H1 (cell line): ENCODE data around the gene IQCC. TPM values are rescaled to one million over a fixed set of nuclear protein-coding genes. Genes with fewer than 3 reads are reported as not detected.

Experiments used
- CTCF ChIA-PET: fragments of 300-600 bp; sonication (Branson Sonifier 250); formaldehyde crosslinking; loops from one replicate; lab custom pipeline; 2021; ENCODE audit not compliant: partially characterized antibody; lab: Charles Lee
- POLR2A ChIA-PET: fragments of 300-600 bp; sonication (Branson Sonifier 250); formaldehyde crosslinking; loops from one replicate; lab custom pipeline; 2021; ENCODE audit warnings: inconsistent platforms; ENCODE audit not compliant: partially characterized antibody; lab: Charles Lee
- DNase-seq, 2 experiments: peaks; one replicate each; pipeline versions ENCODE4 v3.0.0 to v3.0.0-alpha.2; 2010 to 2022; ENCODE audit warnings: low spot score in 2 of 2, low read depth in 1 of 2, mixed read lengths in 1 of 2
- FAIRE-seq: peaks from 2 replicates; lab custom pipeline; 2011; peaks lifted over from hg19 to GRCh38; lab: Jason Lieb, UNC
- H2AFZ ChIP-seq: 2 replicates; pipeline ENCODE4 v1.8.1; 2012; ENCODE audit warnings: low read length, inconsistent platforms
- H2AK5ac ChIP-seq: 2 replicates; pipeline ENCODE4 v1.6.1; 2013; ENCODE audit warnings: low read depth, low read length
- H2BK120ac ChIP-seq: replicated peaks from 2 replicates; pipeline ENCODE3; 2013; ENCODE audit warnings: low read depth, low read length, inconsistent platforms
- H2BK12ac ChIP-seq: 2 replicates; pipeline ENCODE4 v1.6.1; 2013; ENCODE audit warnings: low read depth, low read length
- H2BK15ac ChIP-seq: 2 replicates; pipeline ENCODE4 v1.6.1; 2013; ENCODE audit warnings: low read length
- H2BK20ac ChIP-seq: 2 replicates; pipeline ENCODE4 v1.6.1; 2013; ENCODE audit warnings: low read length
- H2BK5ac ChIP-seq: 2 replicates; pipeline ENCODE4 v1.6.1; 2013; ENCODE audit warnings: low read depth, low read length
- H3K14ac ChIP-seq: 2 replicates; pipeline ENCODE4 v1.6.1; 2013; ENCODE audit warnings: inconsistent platforms; ENCODE audit not compliant: insufficient read length
- H3K18ac ChIP-seq: 2 replicates; pipeline ENCODE4 v1.6.1; 2013; ENCODE audit warnings: low read length; ENCODE audit errors: extremely low read depth
- H3K23ac ChIP-seq: 2 replicates; pipeline ENCODE4 v1.6.1; 2013; ENCODE audit warnings: inconsistent platforms; ENCODE audit not compliant: insufficient read length
- H3K23me2 ChIP-seq: 2 replicates; pipeline ENCODE4 v1.6.1; 2013; ENCODE audit warnings: low read depth, low read length
- H3K27ac ChIP-seq: 2 replicates; pipeline ENCODE4 v1.6.1; 2011; ENCODE audit warnings: low read depth, low read length, inconsistent platforms
- H3K27me3 ChIP-seq, 4 experiments: replicated peaks in 1 of 4; 1 replicate in 1 of 4; 2 replicates in 3 of 4; pipeline versions ENCODE4 v1.6.1 to v1.8.1; 2011 to 2013; ENCODE audit warnings: low read length in 3 of 4, mild to moderate bottlenecking in 3 of 4, inconsistent platforms in 2 of 4, mixed read lengths in 2 of 4, moderate library complexity in 1 of 4; ENCODE audit not compliant: control insufficient read depth in 3 of 4, insufficient read depth in 3 of 4; ENCODE audit errors: extremely low read depth in 1 of 4
- H3K36me3 ChIP-seq, 4 experiments: 2 replicates each; pipeline versions ENCODE4 v1.6.1 to v1.8.1; 2011 to 2013; ENCODE audit warnings: mild to moderate bottlenecking in 4 of 4, low read length in 3 of 4, moderate library complexity in 2 of 4, control low read depth in 1 of 4, inconsistent platforms in 1 of 4; ENCODE audit not compliant: insufficient read depth in 4 of 4, control insufficient read depth in 2 of 4
- H3K4ac ChIP-seq: replicated peaks from 2 replicates; pipeline ENCODE3; 2013; ENCODE audit warnings: low read length, low read depth, mixed read lengths, inconsistent platforms; ENCODE audit not compliant: insufficient read length
- H3K4me1 ChIP-seq, 4 experiments: replicated peaks in 1 of 4; 1 replicate in 1 of 4; 2 replicates in 3 of 4; pipeline versions ENCODE4 v1.6.1 to v1.8.1; 2011 to 2013; ENCODE audit warnings: low read length in 3 of 4, inconsistent platforms in 2 of 4, mixed read lengths in 1 of 4; ENCODE audit not compliant: insufficient read depth in 4 of 4, control insufficient read depth in 3 of 4
- H3K4me2 ChIP-seq, 2 experiments: 2 replicates each; pipeline versions ENCODE4 v1.6.1 to v1.8.1; 2011 to 2013; ENCODE audit warnings: low read depth in 2 of 2, low read length in 2 of 2, control low read depth in 1 of 2, inconsistent platforms in 1 of 2, mild to moderate bottlenecking in 1 of 2; ENCODE audit not compliant: insufficient read depth in 1 of 2
- H3K4me3 ChIP-seq, 4 experiments: fragments of 200-600, 300-600 bp in 1 of 4; sonication (generic), shearing (Covaris generic), sonication (Bioruptor Twin) in 1 of 4; 2 replicates each; pipeline versions ENCODE4 v1.5.1 to v1.8.1; 2011 to 2016; ENCODE audit warnings: low read length in 4 of 4, low read depth in 3 of 4, control low read depth in 2 of 4, inconsistent platforms in 2 of 4, mild to moderate bottlenecking in 2 of 4, mixed read lengths in 1 of 4, moderate library complexity in 1 of 4; ENCODE audit not compliant: insufficient read depth in 2 of 4; ENCODE audit errors: extremely low read depth in 1 of 4
- H3K56ac ChIP-seq: replicated peaks from 2 replicates; pipeline ENCODE3; 2013; ENCODE audit warnings: low read depth, mild to moderate bottlenecking, mixed read lengths, low read length, inconsistent platforms; ENCODE audit not compliant: insufficient read length
- H3K79me1 ChIP-seq: 2 replicates; pipeline ENCODE4 v1.6.1; 2013; ENCODE audit warnings: low read depth, low read length, control low read depth
- H3K79me2 ChIP-seq, 2 experiments: 2 replicates each; pipeline versions ENCODE4 v1.6.1 to v1.8.1; 2012 to 2013; ENCODE audit warnings: low read length in 2 of 2, mild to moderate bottlenecking in 2 of 2, inconsistent platforms in 1 of 2; ENCODE audit not compliant: insufficient read depth in 2 of 2, control insufficient read depth in 1 of 2
- H3K9ac ChIP-seq, 4 experiments: replicated peaks in 1 of 4; 1 replicate in 1 of 4; 2 replicates in 3 of 4; pipeline versions ENCODE4 v1.6.1 to v1.8.1; 2011 to 2013; ENCODE audit warnings: low read depth in 3 of 4, low read length in 3 of 4, control low read depth in 2 of 4, mild to moderate bottlenecking in 2 of 4, moderate library complexity in 2 of 4, inconsistent platforms in 1 of 4; ENCODE audit errors: extremely low read depth in 1 of 4
- H3K9me3 ChIP-seq, 2 experiments: 2 replicates each; pipeline versions ENCODE4 v1.6.1 to v1.8.1; 2012 to 2013; ENCODE audit warnings: mild to moderate bottlenecking in 2 of 2, moderate library complexity in 2 of 2, control low read depth in 1 of 2, inconsistent platforms in 1 of 2, low read depth in 1 of 2, low read length in 1 of 2, mixed read lengths in 1 of 2; ENCODE audit not compliant: insufficient read depth in 2 of 2
- H4K20me1 ChIP-seq, 2 experiments: replicated peaks in 1 of 2; 2 replicates each; pipeline versions ENCODE3 to v1.8.1; 2011 to 2013; ENCODE audit warnings: inconsistent platforms in 2 of 2, low read length in 2 of 2, mild to moderate bottlenecking in 1 of 2; ENCODE audit not compliant: insufficient read depth in 2 of 2, control insufficient read depth in 1 of 2
- H4K5ac ChIP-seq: 2 replicates; pipeline ENCODE4 v1.6.1; 2013; ENCODE audit warnings: low read length, low read depth, mixed read lengths, inconsistent platforms; ENCODE audit not compliant: insufficient read length
- H4K8ac ChIP-seq: 2 replicates; pipeline ENCODE4 v1.8.0; 2013; ENCODE audit warnings: mild to moderate bottlenecking, moderate library complexity, low read length, inconsistent platforms; ENCODE audit not compliant: insufficient read depth; ENCODE audit errors: extremely low read depth
- H4K91ac ChIP-seq: replicated peaks from 2 replicates; pipeline ENCODE3; 2013; ENCODE audit warnings: low read length, mixed read lengths, inconsistent platforms; ENCODE audit not compliant: insufficient read length
- CTCF ChIP-seq, 3 experiments: IDR thresholded peaks; 1 replicate in 2 of 3; 2 replicates in 1 of 3; pipeline versions ENCODE4 v1.5.1 to v1.6.1; 2011; ENCODE audit warnings: low read length in 3 of 3, mild to moderate bottlenecking in 3 of 3, inconsistent platforms in 2 of 3, low read depth in 1 of 3, moderate library complexity in 1 of 3; ENCODE audit not compliant: insufficient read depth in 1 of 3; ENCODE audit errors: control extremely low read depth in 1 of 3
- EZH2 ChIP-seq: fragments of 200-600 bp; sonication (generic); IDR thresholded peaks from 2 replicates; pipeline ENCODE4 v1.7.1; 2012; ENCODE audit warnings: low read depth, mild to moderate bottlenecking, moderate library complexity, low read length, inconsistent platforms; ENCODE audit not compliant: severe bottlenecking
- GABPA ChIP-seq: IDR thresholded peaks from 2 replicates; pipeline ENCODE4 v1.6.1; 2011; ENCODE audit warnings: mild to moderate bottlenecking, low read length, moderate library complexity, borderline replicate concordance; ENCODE audit not compliant: insufficient read depth
- HDAC2 ChIP-seq, 2 experiments: fragments of 300-600 bp in 1 of 2; sonication (generic) in 1 of 2; IDR thresholded peaks; 2 replicates each; pipeline ENCODE4 v1.6.1; 2011 to 2012; ENCODE audit warnings: low read depth in 2 of 2, low read length in 2 of 2, mild to moderate bottlenecking in 2 of 2, moderate library complexity in 2 of 2, borderline replicate concordance in 1 of 2, inconsistent platforms in 1 of 2
- HDAC6 ChIP-seq: IDR thresholded peaks from one replicate; pipeline ENCODE4 v1.7.1; 2012; ENCODE audit warnings: low read depth, mild to moderate bottlenecking, inconsistent platforms, low read length, moderate library complexity
- POU5F1 ChIP-seq: IDR thresholded peaks from 2 replicates; pipeline ENCODE4 v1.6.1; 2011; ENCODE audit warnings: low read depth, mild to moderate bottlenecking, low read length, moderate library complexity
- SIN3A ChIP-seq, 2 experiments: IDR thresholded peaks in 1 of 2; conservative IDR thresholded peaks in 1 of 2; 2 replicates each; pipeline ENCODE4 v1.6.1; 2011 to 2012; ENCODE audit warnings: low read length in 2 of 2, improper control_type of control experiment in 1 of 2, low read depth in 1 of 2, mild to moderate bottlenecking in 1 of 2
- WGBS, 2 experiments: shearing (Covaris generic) in 1 of 2; methylation state at CpG; one replicate each; pipeline versions ENCODE4 v1.1.6 to v1.1.7; 2013 to 2015; ENCODE audit warnings: low lambda C conversion rate in 2 of 2, mixed read lengths in 2 of 2, inconsistent platforms in 1 of 2, low coverage in 1 of 2, missing lambda C conversion rate in 1 of 2; ENCODE audit not compliant: insufficient replicate concordance in 2 of 2, insufficient coverage in 1 of 2, insufficient read length in 1 of 2; ENCODE audit errors: extremely low coverage in 1 of 2, missing lambda C conversion rate in 1 of 2; 5-methylcytosine and 5-hydroxymethylcytosine counted together
- polyA plus RNA-seq, 7 experiments: library from polyadenylated mRNA; depleted of rRNA in 3 of 7; stranded (reverse) in 5 of 7; unstranded in 2 of 7; fragments of >200 nt in 5 of 7; fragments of 200-250 nt in 2 of 7; gene quantifications; 1 replicate in 5 of 7; 2 replicates in 1 of 7; 4 replicates in 1 of 7; pipeline versions ENCODE4 v1.2.1 to v1.2.3, GENCODE V29; 2011 to 2013; ENCODE audit warnings: missing spikeins in 2 of 7, mixed read lengths in 2 of 7
- total RNA-seq: library from RNA; stranded (reverse); fragmentation: NEBNext Ultra II Directional; extraction: Animal tissue kit (Norgen Biotek cat#: 25700); gene quantifications from 2 replicates; pipeline ENCODE4 v1.2.1, GENCODE V29; 2021

The IQCC gene
- total and polyA plus RNA-seq, 2 of the 8 experiments (the other 6 are each of a cell fraction or from before 2014, with no cell fraction given): 2.5 to 4.2 TPM

- Histone ChIP-seq H3K79me1 (0 out of 2 replicates have a peak, but pooled peaks cover 3% of the 10 kb centered on the region), H3K79me2 (no peaks in the 10 kb centered on the region), H2AK5ac (no peak overlapping the region), H3K9ac (no peak overlapping the region), H2BK5ac (no peak overlapping the region), H2BK20ac (no peak overlapping the region), H3K4me2 (peak overlapping the region; percentile 76 to 92), H3K4ac (no peak overlapping the region), H3K27ac (no peak overlapping the region), H4K91ac (peak overlapping the region; percentile 18), H3K36me3 (peaks cover 3 to 15% (median 7%) of the 10 kb centered on the region in 4 experiments; a peak in 5 of 8 replicates), H4K8ac (no peak overlapping the region), H3K14ac (no peak overlapping the region), H3K23ac (no peak overlapping the region), H3K56ac (no peak overlapping the region), H3K4me1 (peaks cover 13 to 36% (median 20%) of the 10 kb centered on the region in 4 experiments), H4K5ac (no peak overlapping the region), H2BK120ac (no peak overlapping the region), H3K23me2 (peaks cover 17% of the 10 kb centered on the region; the same call in 1 of the 2 replicates), H3K27me3 (peaks cover 0 to 4% (median 2%) of the 10 kb centered on the region in 4 experiments; a peak in 3 of 7 replicates), H2AFZ (no peak overlapping the region), H3K18ac (no peak overlapping the region; the same call in 1 of the 2 replicates), H2BK15ac (no peak overlapping the region), H3K4me3 (peak overlapping the region; percentile 47 to 67 (median 62)), H4K20me1 (peaks cover 3 to 5% of the 10 kb centered on the region in 2 experiments), H3K9me3 (no peaks in the 10 kb centered on the region), H2BK12ac (no peak overlapping the region)
- FAIRE-seq (no peak), DNase-seq (peak in 1 of 2 experiments; percentile 72)
- ChIA-PET CTCF (interaction anchor here (0.7 to 4.2 kb wide), 9 partner anchors 10 to 154 kb away, joined by 3 to 25 read pairs (median 4); no protein-coding TSS in a partner anchor), POLR2A (interaction anchor here (0.6 to 21.3 kb wide), 14 partner anchors 8 to 187 kb away, joined by 3 to 332 read pairs (median 8); partner anchors contain the start of genes DCDC2B, EIF3I, HDAC1 and IQCC)
- WGBS, 2 experiments: 11% methylated on average over 23 of the region's 26 CpGs; no CpG with 5 or more reads in 1 of the 2 experiments
- TF ChIP-seq HDAC6: no peak
- TF ChIP-seq SIN3A (conservative IDR thresholded peaks at IDR 0.05 in 1 of 2, IDR thresholded peaks at IDR 0.05 in 1 of 2; ENCODE audit: low read depth in 1 of 2, low read length in 2 of 2): no peak
- no peak; a peak in 1 of 4 replicates for TF ChIP-seq HDAC2 (IDR thresholded peaks at IDR 0.05; ENCODE audit: borderline replicate concordance in 1 of 2, low read depth in 2 of 2, low read length in 2 of 2)
- TF ChIP-seq CTCF (IDR thresholded peaks at IDR 0.05; ENCODE audit: control extremely low read depth in 1 of 3, insufficient read depth in 1 of 3, low read depth in 1 of 3, low read length in 3 of 3): peak in 1 of 3 experiments; percentile 31; a peak in 1 of 4 replicates
- TF ChIP-seq EZH2: no peak
- TF ChIP-seq POU5F1: no peak
- no peak for TF ChIP-seq GABPA
These were observed 4.2 kb upstream of the IQCC start for GRCh38 chr1:32201011-32201855.
